GM19238 (cell line): ENCODE results near the gene WDR70.

Experiments used
- DNase-seq: peaks from one replicate; pipeline ENCODE4 v3.0.0; 2011; ENCODE audit warnings: low spot score; ENCODE audit not compliant: insufficient read length

Gene WDR70

DNA sequence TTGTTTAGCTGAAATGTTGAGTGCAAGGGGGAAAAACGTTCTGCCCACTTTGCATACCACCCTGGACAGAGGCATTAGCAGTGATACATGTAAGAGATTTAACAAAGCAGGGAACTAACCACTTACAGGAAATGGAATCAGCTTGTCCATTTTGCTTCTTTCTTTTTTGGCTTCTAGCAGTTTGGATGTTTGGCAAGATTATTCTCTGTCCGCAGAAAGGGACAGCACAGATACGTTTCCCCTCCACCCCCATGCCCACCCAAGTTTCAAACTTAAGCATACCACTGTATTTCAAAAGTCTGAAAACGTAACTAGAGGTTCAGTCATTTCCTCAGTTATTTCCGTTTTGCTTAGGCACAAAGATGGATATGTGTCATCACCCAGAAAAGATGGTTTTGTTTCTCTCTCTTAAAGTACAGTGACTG, 342.3 kb downstream of the WDR70 start:
- DNase-seq, result no peak

GRCh38 chr5:37722236-37723161, 343.4 kb downstream of the WDR70 start:
- no peak for DNase-seq

GRCh38 chr5:37723162-37723961, 344.2 kb downstream of the WDR70 start:
- no peak for DNase-seq

DNA sequence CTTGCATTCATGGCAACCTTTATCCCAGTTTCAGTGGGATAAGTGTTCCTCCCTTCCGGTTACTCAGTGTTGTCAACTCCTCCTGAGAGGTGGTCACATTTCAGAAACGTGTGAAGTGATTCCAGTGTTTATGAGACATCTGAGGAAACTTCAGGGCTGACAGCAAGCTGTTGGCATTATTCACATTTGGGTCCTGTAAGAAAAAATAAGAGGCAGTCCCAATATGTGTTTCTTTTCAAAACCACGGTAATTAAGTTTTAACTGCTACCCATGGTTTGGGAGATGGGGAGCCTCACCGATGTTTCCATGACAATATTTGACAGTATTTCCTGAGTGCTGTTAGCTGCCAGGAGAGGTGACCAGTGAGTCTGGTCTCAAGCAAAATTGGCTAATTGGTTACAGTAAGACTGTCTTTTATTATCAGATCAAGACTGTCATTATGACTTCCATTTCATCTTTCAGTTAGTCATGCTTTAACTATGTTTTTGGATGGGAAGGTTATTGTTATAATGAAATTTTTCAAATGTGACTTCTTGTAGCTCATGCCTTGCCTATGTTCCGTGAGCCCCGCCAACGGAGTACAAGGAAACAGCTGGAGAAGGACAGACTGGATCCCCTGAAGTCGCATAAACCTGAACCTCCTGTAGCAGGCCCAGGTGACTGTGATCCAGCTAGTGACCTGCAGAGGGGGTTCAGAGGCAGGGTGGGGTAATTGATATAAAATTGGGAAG, 345.4 kb downstream of the WDR70 start:
- no peak for DNase-seq

- no peak for DNase-seq
These were observed 346.1 kb downstream of the WDR70 start for GRCh38 chr5:37725185-37725584.

DNA sequence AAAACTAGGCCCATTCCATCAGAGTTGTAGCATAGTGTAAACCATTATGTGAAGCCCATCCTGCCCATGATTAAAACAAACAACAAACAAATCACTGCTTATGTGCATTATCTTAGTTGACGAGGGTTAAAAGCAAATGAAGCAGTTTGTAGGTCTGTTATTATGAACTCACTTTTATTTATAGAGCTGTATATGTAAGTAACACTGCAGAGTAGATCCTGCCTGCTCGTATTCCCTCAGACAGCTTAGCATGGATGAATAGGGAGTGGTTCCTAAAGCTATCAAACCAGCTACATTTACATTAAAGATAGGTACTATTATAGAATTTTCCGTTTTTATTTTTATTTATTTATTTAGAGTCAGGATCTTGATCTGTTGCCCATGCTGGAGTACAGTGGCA, 348.1 kb downstream of the WDR70 start:
- no peak for DNase-seq

DNA sequence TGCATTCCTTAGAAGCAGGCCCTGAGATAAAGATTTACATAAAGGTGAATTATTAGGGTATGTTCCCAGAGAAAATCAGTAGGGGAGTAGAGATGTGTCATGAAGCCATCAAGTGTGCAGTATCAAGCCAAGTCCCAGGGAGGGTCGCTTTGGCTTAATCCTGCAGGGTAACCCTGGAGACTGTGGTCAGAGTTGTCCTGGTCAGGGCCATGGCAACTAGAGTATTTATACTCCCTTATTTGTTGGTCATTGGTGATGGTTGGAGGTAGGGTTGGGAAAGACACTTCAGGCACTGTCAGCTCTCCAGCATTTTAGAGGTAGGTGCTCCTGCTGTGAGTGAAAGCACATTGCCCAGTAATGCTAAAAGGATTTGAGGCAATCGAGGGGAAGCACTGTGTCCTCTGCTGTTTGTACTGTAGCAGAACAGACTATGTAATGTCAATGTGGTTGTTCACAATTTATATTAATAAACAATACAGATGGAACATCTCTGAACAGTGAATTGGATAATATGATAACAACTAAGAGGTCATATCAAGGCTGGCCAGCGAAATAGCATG, 351.9 kb downstream of the WDR70 start:
- DNase-seq, result no peak

DNA sequence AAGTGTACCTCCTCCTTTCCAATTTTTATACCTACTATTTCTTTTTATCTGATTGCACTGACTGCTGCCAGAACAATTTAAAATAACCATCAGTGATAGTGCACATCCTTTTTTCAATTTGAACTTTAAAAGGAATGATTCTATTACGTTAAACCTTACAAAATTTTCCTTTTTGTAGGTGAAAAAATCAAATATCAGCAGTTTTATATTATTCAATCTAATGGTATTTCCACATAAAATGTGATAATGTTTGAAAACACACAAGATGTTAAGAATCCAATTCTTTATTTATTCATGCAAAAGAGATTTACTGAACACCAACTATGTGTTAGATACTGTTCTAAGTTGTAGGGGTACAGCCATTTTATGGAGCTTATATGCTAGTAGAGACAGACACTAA, 355.0 kb downstream of the WDR70 start:
- no peak for DNase-seq

DNA sequence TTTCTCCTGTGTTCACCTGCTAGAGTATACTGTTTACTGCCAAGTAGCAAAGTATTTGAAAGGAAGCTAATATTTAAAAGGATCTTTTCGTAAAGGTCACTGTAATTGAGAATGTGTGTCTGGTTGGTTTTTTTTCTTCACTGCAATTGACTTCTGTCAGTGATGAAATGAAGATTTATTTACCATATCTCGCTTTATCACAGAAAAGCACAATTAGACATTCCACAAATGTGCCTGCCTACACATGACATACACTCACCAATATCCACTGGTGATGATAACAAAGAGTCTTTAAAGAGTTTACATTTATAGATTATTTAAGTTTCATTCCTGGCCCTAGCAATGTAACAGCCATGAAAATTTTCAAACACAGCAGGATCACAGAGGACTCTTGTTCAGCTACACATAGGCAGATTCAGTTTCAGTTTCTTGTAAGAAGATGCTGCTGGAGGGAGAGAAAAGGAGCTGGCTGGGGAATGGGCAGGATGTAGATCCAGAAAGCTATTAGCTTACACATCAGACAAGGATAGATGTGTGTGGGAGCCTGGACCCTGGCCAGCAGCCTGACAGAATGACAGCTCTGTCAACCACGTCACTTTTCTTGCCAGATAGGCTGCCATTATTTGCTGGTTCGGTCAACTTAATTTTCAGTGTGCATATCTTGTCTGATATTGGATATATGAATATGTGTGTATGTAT, 356.7 kb downstream of the WDR70 start:
- DNase-seq, result no peak

DNA sequence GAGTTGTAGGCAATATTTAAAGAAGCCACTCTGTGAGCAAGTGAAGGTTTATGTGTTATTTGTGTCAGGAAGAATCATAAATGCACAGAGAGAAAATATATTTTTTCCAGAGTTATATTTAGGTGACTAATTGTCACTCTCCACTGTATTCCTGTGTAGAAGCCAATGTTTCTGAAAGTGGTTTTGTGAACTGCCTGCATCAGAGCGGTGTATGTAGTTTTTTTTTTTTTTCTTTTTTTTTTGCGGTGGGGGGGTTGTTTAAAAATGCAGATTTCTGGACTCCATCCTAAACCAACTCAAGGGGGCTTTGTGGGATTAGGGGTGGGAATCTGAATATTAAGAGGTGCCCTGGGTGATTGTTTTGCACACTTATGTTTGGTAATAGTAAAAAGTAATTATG, 357.3 kb downstream of the WDR70 start:
- no peak for DNase-seq

- DNase-seq, result no peak
These were observed 358.4 kb downstream of the WDR70 start for GRCh38 chr5:37737326-37738056.

GRCh38 chr5:37738057-37738691, 359.1 kb downstream of the WDR70 start:
- DNase-seq, result no peak

DNA sequence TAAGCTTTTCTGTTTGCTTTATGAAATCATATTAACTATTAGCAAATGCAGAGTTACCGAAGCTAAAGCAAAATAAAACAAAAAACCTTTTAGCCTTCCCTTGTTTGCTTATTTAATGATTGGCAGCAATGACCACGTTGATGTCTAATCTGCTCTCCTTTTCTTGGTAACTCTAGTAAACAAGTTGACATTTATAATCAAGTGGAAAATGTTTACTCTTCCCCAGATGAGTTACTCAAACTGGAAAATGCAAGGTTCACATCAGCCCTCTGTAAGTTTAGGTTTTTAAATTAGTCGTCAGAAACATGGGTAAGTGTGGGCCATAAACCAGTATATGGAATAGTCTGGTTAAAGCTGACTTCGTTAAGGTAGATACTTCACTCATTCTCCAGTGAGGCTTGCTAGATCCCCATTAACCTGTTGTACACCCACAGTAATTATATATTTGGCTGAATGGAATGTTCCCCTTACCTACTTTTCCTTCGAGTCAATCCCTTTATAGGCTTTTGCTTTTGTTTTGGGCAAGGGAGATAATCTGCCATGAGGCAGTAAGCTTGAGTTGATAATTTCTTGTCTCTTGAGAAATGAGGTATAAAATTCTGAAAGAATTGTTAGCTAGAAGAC, 359.9 kb downstream of the WDR70 start:
- no peak for DNase-seq

GRCh38 chr5:37739817-37740261, 360.7 kb downstream of the WDR70 start:
- DNase-seq, result no peak

GRCh38 chr5:37740331-37741066, 361.4 kb downstream of the WDR70 start:
- no peak for DNase-seq

GRCh38 chr5:37742111-37742510, 363.0 kb downstream of the WDR70 start:
- DNase-seq, result no peak

DNA sequence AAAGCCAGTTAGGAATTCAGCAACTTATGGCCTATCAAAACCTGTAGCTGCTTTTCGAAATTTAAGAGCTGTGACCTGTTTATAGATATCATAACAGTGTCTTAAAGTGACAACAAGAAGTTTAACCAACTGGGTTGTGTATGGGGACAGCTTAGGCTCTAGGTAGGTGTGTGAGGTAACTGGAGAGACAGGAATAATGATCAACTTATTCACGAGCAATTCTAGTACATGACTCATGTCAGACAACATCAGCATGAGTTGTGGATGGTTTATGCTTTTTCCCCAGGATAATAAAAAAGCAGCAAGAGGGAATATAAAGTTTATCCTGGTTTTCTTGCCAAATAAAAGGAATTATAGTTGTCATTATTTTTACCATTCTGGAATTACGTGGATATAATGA, 372.1 kb downstream of the WDR70 start:
- no peak for DNase-seq

GRCh38 chr5:37754976-37755375, 375.9 kb downstream of the WDR70 start:
- no peak for DNase-seq
